HL-60 (cell line): ENCODE data around the gene PARVB.

Experiments used
- GABPA ChIP-seq: IDR thresholded peaks from 2 replicates; pipeline ENCODE4 v1.6.1; 2012; ENCODE audit warnings: low read depth
- POLR2AphosphoS5 ChIP-seq: IDR thresholded peaks from 2 replicates; pipeline ENCODE4 v1.6.1; 2012; ENCODE audit warnings: low read depth
- TF ChIP-seq, protein P1 (sequence below): IDR thresholded peaks from one replicate; pipeline ENCODE4 v1.5.1; 2011; ENCODE audit warnings: low read length, control low read depth, inconsistent platforms; ENCODE audit not compliant: insufficient read depth
- TF ChIP-seq, protein P2 (sequence below): IDR thresholded peaks from 2 replicates; pipeline ENCODE4 v1.6.1; 2012; ENCODE audit warnings: low read depth; ENCODE audit not compliant: insufficient replicate concordance

DNA sequence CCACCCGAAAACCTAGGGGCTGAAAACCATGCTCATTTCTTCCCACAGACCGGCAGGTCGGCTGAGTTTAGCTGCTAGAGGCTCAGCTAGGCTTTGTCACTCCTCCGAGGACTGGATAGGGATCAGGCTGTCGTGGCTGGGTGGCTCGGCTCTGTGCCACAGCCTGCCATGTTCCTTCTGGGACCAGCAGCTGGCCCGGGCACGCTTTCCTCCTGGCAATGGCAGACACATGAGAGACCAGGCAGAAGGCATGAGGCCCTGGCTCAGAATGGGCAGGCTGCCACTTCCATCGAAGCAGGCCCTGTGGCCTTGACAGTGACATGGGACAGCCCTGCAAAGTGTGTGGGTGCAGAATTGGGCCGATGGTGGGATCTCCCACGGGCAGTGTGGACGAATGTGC, 177.6 kb downstream of the PARVB start:
- TF ChIP-seq, protein P1, sequence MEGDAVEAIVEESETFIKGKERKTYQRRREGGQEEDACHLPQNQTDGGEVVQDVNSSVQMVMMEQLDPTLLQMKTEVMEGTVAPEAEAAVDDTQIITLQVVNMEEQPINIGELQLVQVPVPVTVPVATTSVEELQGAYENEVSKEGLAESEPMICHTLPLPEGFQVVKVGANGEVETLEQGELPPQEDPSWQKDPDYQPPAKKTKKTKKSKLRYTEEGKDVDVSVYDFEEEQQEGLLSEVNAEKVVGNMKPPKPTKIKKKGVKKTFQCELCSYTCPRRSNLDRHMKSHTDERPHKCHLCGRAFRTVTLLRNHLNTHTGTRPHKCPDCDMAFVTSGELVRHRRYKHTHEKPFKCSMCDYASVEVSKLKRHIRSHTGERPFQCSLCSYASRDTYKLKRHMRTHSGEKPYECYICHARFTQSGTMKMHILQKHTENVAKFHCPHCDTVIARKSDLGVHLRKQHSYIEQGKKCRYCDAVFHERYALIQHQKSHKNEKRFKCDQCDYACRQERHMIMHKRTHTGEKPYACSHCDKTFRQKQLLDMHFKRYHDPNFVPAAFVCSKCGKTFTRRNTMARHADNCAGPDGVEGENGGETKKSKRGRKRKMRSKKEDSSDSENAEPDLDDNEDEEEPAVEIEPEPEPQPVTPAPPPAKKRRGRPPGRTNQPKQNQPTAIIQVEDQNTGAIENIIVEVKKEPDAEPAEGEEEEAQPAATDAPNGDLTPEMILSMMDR = no peak
- TF ChIP-seq POLR2AphosphoS5 (no peak), GABPA (no peak)
- TF ChIP-seq, protein P2, sequence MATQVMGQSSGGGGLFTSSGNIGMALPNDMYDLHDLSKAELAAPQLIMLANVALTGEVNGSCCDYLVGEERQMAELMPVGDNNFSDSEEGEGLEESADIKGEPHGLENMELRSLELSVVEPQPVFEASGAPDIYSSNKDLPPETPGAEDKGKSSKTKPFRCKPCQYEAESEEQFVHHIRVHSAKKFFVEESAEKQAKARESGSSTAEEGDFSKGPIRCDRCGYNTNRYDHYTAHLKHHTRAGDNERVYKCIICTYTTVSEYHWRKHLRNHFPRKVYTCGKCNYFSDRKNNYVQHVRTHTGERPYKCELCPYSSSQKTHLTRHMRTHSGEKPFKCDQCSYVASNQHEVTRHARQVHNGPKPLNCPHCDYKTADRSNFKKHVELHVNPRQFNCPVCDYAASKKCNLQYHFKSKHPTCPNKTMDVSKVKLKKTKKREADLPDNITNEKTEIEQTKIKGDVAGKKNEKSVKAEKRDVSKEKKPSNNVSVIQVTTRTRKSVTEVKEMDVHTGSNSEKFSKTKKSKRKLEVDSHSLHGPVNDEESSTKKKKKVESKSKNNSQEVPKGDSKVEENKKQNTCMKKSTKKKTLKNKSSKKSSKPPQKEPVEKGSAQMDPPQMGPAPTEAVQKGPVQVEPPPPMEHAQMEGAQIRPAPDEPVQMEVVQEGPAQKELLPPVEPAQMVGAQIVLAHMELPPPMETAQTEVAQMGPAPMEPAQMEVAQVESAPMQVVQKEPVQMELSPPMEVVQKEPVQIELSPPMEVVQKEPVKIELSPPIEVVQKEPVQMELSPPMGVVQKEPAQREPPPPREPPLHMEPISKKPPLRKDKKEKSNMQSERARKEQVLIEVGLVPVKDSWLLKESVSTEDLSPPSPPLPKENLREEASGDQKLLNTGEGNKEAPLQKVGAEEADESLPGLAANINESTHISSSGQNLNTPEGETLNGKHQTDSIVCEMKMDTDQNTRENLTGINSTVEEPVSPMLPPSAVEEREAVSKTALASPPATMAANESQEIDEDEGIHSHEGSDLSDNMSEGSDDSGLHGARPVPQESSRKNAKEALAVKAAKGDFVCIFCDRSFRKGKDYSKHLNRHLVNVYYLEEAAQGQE = no peak
